HFFc6 (cell line): ENCODE data around the gene ARPIN. TPM values are rescaled to one million over a fixed set of nuclear protein-coding genes. Genes with fewer than 3 reads are reported as not detected.

Experiments used
- DNase-seq: peaks from one replicate; pipeline ENCODE4 v3.0.0-alpha.2; 2018
- H3K27ac Mint-ChIP-seq: 2 replicates; pipeline ENCODE4 v1.8.0; 2020; ENCODE audit warnings: mild to moderate bottlenecking, mixed read lengths
- H3K27me3 Mint-ChIP-seq: 2 replicates; pipeline ENCODE4 v1.8.0; 2021; ENCODE audit warnings: mild to moderate bottlenecking, moderate library complexity, mixed read lengths; ENCODE audit not compliant: insufficient read depth
- H3K36me3 Mint-ChIP-seq: 2 replicates; pipeline ENCODE4 v1.8.0; 2021; ENCODE audit warnings: low read depth, mixed read lengths
- H3K4me1 Mint-ChIP-seq: 2 replicates; pipeline ENCODE4 v1.8.0; 2020; ENCODE audit warnings: low read depth, mixed read lengths
- H3K4me3 Mint-ChIP-seq: 2 replicates; pipeline ENCODE4 v1.8.0; 2020; ENCODE audit warnings: mild to moderate bottlenecking, moderate library complexity, mixed read lengths
- H3K9me3 Mint-ChIP-seq: 2 replicates; pipeline ENCODE4 v1.8.0; 2020; ENCODE audit warnings: mild to moderate bottlenecking, mixed read lengths
- total RNA-seq, 6 experiments: library from RNA; stranded (reverse); fragmentation: NEBNext Ultra II Directional; extraction: Animal tissue kit (Norgen Biotek cat#: 25700); gene quantifications; 2 replicates in 1 of 6; 3 replicates in 5 of 6; pipeline ENCODE4 v1.2.3, GENCODE V29; 2021
- TF ChIP-seq, protein P1 (sequence below): fragments of 200-600 bp; sonication (generic); IDR thresholded peaks from 2 replicates; pipeline ENCODE4 v1.5.0; 2021; ENCODE audit warnings: antibody characterized with exemption, mild to moderate bottlenecking

Gene ARPIN
- total RNA-seq, 6 experiments from 2014 or later, result 5.8 to 11.8 (median 10.9) TPM

DNA sequence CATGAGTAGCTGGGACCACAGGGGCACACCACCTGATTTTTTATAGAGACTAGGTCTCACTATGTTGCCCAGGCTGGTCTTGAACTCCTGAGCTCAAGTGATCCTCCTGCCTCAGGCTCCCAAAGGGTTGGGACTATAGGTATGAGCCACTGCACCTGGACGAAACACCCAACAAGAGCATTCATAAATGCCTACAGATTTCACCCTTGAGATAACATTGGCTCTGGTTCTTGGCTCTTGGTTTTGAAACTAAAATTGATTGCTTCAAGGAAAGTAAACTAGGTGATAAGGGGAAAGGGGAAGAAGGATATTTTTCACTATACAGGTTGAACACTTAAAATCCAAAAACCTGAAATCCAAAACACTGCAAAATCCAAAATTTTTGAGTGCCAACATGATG, 29.2 kb downstream of the ARPIN start:
- no peak for DNase-seq
- H3K4me1 Mint-ChIP-seq, result peaks cover 7% of the 10 kb centered on the region
- no peaks in the 10 kb centered on the region for H3K9me3 Mint-ChIP-seq
- peaks cover 13% of the 10 kb centered on the region; the same call in 1 of the 2 replicates for H3K36me3 Mint-ChIP-seq
- no peak overlapping the region for H3K4me3 Mint-ChIP-seq
- no peaks in the 10 kb centered on the region for H3K27me3 Mint-ChIP-seq
- H3K27ac Mint-ChIP-seq, result no peak overlapping the region
- TF ChIP-seq, protein P1, sequence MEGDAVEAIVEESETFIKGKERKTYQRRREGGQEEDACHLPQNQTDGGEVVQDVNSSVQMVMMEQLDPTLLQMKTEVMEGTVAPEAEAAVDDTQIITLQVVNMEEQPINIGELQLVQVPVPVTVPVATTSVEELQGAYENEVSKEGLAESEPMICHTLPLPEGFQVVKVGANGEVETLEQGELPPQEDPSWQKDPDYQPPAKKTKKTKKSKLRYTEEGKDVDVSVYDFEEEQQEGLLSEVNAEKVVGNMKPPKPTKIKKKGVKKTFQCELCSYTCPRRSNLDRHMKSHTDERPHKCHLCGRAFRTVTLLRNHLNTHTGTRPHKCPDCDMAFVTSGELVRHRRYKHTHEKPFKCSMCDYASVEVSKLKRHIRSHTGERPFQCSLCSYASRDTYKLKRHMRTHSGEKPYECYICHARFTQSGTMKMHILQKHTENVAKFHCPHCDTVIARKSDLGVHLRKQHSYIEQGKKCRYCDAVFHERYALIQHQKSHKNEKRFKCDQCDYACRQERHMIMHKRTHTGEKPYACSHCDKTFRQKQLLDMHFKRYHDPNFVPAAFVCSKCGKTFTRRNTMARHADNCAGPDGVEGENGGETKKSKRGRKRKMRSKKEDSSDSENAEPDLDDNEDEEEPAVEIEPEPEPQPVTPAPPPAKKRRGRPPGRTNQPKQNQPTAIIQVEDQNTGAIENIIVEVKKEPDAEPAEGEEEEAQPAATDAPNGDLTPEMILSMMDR, result no peak

DNA sequence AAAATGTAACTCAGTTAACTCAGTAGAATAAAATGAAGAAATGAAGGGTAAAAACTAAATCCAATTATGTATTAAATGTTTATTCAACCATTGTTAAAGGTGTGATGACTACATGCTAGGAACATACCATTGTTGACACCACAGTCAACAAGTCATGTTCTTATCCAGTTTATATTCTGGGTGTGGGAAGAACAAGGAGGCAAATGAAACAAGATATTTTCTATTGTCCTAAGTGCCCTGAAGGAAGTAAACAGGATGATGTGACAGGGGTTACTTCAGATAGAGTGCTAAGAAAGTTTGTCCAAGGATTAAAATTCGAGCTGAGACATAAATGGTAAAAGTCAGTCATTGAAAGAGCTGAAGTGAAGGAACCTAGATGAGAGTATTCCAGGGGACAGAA, 32.0 kb downstream of the ARPIN start:
- Mint-ChIP-seq H3K9me3 (no peaks in the 10 kb centered on the region), H3K36me3 (peaks cover 9% of the 10 kb centered on the region; the same call in 1 of the 2 replicates), H3K4me1 (no peaks in the 10 kb centered on the region), H3K27me3 (no peaks in the 10 kb centered on the region), H3K27ac (no peak overlapping the region), H3K4me3 (no peak overlapping the region)
- no peak for DNase-seq
- TF ChIP-seq, protein P1, result no peak

DNA sequence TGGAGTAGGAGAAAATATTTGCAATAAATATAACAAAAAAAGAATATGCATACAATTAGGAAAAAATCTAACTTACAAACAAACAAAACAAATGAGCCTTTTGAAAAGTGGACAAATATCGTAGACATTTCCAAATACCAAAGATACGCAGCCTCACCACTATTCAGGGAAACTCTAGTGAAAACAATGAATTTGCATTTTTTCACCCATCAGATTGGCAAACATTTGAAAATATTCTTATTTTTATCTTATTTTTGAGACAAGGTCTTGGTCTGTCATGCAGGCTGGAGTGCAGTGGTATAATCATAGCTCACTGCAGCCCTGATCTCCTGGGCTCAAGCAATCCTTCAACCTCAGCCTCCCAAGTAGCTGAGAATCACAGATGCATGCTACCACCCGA, 34.4 kb downstream of the ARPIN start:
- TF ChIP-seq, protein P1, result no peak
- DNase-seq, result no peak
- peaks cover 7% of the 10 kb centered on the region; the same call in 1 of the 2 replicates for H3K4me1 Mint-ChIP-seq
- H3K27ac Mint-ChIP-seq, result no peak overlapping the region
- no peaks in the 10 kb centered on the region for H3K9me3 Mint-ChIP-seq
- H3K27me3 Mint-ChIP-seq, result no peaks in the 10 kb centered on the region
- no peak overlapping the region for H3K4me3 Mint-ChIP-seq
- peaks cover 4% of the 10 kb centered on the region; the same call in 1 of the 2 replicates for H3K36me3 Mint-ChIP-seq

DNA sequence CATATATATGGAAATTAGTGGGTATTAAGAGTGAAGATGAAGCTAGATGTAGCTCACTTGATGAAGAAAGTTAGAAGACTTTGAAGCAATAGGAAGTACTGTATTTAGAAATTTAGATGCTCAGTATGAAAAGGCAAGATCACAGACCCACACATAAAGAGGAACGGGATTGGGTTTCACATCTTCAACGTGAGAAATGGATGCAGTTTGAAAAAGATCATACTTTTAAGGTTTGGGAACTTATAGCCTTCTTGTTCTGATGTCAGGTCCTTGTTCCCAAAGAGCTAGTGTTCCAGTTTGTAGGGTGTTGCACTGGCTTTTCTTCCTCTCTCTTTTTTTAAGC, 35.7 kb downstream of the ARPIN start:
- no peak overlapping the region for H3K27ac Mint-ChIP-seq
- TF ChIP-seq, protein P1, result no peak
- H3K4me3 Mint-ChIP-seq, result no peak overlapping the region
- DNase-seq, result no peak
- no peaks in the 10 kb centered on the region for H3K36me3 Mint-ChIP-seq
- no peaks in the 10 kb centered on the region for H3K9me3 Mint-ChIP-seq
- no peaks in the 10 kb centered on the region for H3K27me3 Mint-ChIP-seq
- peaks cover 7% of the 10 kb centered on the region; the same call in 1 of the 2 replicates for H3K4me1 Mint-ChIP-seq

DNA sequence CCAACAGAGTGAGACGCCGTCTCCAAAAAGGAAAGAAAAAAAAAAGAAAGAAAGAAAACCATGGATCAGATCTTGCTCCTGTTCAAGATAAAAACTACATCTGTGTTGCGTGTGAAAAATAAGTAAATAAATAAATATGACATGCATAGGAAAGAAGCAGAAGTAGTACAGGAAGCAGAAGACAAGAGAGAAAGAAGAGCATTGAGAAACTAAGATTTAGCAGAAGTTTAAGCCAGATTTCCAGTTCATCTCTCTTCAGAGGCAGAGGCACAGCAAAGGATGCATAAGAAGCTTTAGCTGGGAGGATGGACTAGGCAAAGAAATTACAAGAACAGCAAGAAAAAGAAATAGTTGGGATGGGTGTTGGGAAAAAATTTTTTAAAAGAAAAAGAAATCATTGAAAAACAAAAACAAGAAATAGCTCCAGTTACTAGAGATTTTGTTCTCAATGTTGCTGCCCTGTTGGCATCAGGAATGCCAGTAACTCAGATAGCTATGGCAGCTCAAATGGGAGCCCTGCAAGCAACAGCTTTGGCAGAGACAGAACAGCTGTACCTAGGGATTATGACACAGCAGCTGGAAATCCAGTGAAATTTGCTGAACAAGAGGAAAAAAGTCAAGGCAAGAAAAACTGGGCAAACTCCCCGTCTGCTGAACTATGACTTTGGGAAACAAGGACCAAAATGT, 36.2 kb downstream of the ARPIN start:
- H3K27me3 Mint-ChIP-seq, result no peaks in the 10 kb centered on the region
- H3K9me3 Mint-ChIP-seq, result no peaks in the 10 kb centered on the region
- H3K27ac Mint-ChIP-seq, result no peak overlapping the region; the same call in 1 of the 2 replicates
- H3K4me3 Mint-ChIP-seq, result no peak overlapping the region
- 0 out of 2 replicates have a peak, but pooled peaks cover under 1% of the 10 kb centered on the region for H3K36me3 Mint-ChIP-seq
- TF ChIP-seq, protein P1, result no peak
- DNase-seq, result no peak
- H3K4me1 Mint-ChIP-seq, result peaks cover 7% of the 10 kb centered on the region; the same call in 1 of the 2 replicates
